ENCODE data around the gene USHBP1. TPM values are rescaled to one million over a fixed set of nuclear protein-coding genes. Genes with fewer than 3 reads are reported as not detected.

Gene USHBP1
- total and polyA plus RNA-seq, 2 of the 13 experiments (the other 11 are each of a cell fraction or from before 2014, with no cell fraction given) = 0.15 to 1.5 TPM

DNA sequence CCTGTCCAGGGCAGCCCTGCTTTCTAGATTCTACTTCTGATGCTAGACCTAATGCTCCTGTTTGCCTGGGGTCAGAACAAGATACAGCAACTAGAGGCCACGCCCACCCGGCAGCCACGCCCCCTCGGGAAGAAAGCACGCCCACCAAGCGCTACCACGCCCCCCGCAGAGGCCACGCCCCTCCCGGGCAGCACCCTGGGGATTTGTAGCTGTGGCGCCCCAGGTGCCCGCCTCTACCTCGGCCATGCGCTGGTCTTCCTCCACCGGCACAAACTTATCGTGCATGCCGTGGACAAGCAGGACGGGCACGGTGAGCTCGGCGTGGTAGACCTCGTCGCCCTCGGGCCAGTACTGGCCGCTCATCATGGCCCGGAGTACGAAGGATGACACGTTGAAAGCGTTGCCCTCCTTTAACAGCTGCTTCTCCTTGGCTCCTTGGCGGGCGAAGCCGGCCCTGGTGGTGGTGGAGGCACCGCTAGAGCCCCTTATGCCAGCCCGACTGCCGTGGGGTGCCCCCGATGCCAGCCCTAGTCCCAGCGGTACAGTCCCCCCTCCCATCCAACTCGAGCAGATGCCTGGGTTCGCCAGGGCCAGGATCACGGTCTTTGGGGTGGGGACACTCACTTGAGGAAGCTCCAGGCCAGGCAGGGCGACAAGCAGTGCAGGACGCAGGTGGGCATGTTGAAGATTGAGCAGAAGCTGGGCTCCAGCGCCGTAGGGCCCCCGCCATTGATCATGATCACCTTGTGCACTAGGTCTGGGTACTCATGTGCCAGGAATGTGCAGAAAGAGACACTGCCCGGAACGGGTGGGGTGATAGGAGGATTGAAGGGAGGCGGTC, 29.7 kb upstream of the USHBP1 start (continued):
- TF ChIP-seq, protein P1, sequence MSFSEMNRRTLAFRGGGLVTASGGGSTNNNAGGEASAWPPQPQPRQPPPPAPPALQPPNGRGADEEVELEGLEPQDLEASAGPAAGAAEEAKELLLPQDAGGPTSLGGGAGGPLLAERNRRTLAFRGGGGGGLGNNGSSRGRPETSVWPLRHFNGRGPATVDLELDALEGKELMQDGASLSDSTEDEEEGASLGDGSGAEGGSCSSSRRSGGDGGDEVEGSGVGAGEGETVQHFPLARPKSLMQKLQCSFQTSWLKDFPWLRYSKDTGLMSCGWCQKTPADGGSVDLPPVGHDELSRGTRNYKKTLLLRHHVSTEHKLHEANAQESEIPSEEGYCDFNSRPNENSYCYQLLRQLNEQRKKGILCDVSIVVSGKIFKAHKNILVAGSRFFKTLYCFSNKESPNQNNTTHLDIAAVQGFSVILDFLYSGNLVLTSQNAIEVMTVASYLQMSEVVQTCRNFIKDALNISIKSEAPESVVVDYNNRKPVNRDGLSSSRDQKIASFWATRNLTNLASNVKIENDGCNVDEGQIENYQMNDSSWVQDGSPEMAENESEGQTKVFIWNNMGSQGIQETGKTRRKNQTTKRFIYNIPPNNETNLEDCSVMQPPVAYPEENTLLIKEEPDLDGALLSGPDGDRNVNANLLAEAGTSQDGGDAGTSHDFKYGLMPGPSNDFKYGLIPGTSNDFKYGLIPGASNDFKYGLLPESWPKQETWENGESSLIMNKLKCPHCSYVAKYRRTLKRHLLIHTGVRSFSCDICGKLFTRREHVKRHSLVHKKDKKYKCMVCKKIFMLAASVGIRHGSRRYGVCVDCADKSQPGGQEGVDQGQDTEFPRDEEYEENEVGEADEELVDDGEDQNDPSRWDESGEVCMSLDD (CRISPR knock-in tag; IDR thresholded peaks at IDR 0.05; ENCODE audit: borderline replicate concordance) = no peak
- TF ChIP-seq THAP11 (CRISPR knock-in tag; IDR thresholded peaks at IDR 0.05) (no peak), NCOA5 (CRISPR knock-in tag; IDR thresholded peaks at IDR 0.05) (no peak), KAT2B (IDR thresholded peaks at IDR 0.05; ENCODE audit: borderline replicate concordance, low read depth, low read length) (no peak), RFX5 (IDR thresholded peaks at IDR 0.05; ENCODE audit: low read depth, low read length) (no peak), ZNF776 (CRISPR knock-in tag; IDR thresholded peaks at IDR 0.05) (no peak), GATA4 (IDR thresholded peaks at IDR 0.05; ENCODE audit: borderline replicate concordance, low read depth) (no peak), ZNF780A (CRISPR knock-in tag; IDR thresholded peaks at IDR 0.05) (no peak), ARNTL (CRISPR knock-in tag; IDR thresholded peaks at IDR 0.05) (no peak), CBX5 (CRISPR knock-in tag; IDR thresholded peaks at IDR 0.05; ENCODE audit: borderline replicate concordance) (no peak), ZNF670 (CRISPR knock-in tag; IDR thresholded peaks at IDR 0.05; ENCODE audit: borderline replicate concordance) (no peak)
- TF ChIP-seq, protein P2, sequence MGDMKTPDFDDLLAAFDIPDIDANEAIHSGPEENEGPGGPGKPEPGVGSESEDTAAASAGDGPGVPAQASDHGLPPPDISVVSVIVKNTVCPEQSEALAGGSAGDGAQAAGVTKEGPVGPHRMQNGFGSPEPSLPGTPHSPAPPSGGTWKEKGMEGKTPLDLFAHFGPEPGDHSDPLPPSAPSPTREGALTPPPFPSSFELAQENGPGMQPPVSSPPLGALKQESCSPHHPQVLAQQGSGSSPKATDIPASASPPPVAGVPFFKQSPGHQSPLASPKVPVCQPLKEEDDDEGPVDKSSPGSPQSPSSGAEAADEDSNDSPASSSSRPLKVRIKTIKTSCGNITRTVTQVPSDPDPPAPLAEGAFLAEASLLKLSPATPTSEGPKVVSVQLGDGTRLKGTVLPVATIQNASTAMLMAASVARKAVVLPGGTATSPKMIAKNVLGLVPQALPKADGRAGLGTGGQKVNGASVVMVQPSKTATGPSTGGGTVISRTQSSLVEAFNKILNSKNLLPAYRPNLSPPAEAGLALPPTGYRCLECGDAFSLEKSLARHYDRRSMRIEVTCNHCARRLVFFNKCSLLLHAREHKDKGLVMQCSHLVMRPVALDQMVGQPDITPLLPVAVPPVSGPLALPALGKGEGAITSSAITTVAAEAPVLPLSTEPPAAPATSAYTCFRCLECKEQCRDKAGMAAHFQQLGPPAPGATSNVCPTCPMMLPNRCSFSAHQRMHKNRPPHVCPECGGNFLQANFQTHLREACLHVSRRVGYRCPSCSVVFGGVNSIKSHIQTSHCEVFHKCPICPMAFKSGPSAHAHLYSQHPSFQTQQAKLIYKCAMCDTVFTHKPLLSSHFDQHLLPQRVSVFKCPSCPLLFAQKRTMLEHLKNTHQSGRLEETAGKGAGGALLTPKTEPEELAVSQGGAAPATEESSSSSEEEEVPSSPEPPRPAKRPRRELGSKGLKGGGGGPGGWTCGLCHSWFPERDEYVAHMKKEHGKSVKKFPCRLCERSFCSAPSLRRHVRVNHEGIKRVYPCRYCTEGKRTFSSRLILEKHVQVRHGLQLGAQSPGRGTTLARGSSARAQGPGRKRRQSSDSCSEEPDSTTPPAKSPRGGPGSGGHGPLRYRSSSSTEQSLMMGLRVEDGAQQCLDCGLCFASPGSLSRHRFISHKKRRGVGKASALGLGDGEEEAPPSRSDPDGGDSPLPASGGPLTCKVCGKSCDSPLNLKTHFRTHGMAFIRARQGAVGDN (CRISPR knock-in tag; IDR thresholded peaks at IDR 0.05) = 0 out of 2 replicates have a peak, but pooled peaks have one; percentile 6
- TF ChIP-seq, protein P3, sequence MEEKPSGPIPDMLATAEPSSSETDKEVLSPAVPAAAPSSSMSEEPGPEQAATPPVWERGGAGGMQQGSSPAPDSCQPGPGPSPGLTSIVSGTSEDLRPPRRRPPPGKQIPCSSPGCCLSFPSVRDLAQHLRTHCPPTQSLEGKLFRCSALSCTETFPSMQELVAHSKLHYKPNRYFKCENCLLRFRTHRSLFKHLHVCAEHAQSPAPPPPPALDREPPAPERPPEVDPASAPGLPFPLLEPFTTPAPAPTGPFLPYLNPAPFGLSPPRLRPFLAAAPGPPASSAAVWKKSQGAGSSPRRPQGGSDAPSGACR (CRISPR knock-in tag; IDR thresholded peaks at IDR 0.05) = no peak
- TF ChIP-seq, protein P4, sequence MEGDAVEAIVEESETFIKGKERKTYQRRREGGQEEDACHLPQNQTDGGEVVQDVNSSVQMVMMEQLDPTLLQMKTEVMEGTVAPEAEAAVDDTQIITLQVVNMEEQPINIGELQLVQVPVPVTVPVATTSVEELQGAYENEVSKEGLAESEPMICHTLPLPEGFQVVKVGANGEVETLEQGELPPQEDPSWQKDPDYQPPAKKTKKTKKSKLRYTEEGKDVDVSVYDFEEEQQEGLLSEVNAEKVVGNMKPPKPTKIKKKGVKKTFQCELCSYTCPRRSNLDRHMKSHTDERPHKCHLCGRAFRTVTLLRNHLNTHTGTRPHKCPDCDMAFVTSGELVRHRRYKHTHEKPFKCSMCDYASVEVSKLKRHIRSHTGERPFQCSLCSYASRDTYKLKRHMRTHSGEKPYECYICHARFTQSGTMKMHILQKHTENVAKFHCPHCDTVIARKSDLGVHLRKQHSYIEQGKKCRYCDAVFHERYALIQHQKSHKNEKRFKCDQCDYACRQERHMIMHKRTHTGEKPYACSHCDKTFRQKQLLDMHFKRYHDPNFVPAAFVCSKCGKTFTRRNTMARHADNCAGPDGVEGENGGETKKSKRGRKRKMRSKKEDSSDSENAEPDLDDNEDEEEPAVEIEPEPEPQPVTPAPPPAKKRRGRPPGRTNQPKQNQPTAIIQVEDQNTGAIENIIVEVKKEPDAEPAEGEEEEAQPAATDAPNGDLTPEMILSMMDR (CRISPR knock-in tag; IDR thresholded peaks at IDR 0.05) = no peak
- TF ChIP-seq, protein P5, sequence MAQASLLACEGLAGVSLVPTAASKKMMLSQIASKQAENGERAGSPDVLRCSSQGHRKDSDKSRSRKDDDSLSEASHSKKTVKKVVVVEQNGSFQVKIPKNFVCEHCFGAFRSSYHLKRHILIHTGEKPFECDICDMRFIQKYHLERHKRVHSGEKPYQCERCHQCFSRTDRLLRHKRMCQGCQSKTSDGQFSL (CRISPR knock-in tag; IDR thresholded peaks at IDR 0.05) = no peak
- TF ChIP-seq, protein P6, sequence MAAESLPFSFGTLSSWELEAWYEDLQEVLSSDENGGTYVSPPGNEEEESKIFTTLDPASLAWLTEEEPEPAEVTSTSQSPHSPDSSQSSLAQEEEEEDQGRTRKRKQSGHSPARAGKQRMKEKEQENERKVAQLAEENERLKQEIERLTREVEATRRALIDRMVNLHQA (CRISPR knock-in tag; IDR thresholded peaks at IDR 0.05) = no peak

Data from HepG2 (cell line).